Naive thymus-derived CD8-positive, alpha-beta T cell (primary cell): Measurements from ENCODE around the gene STT3A. TPM values are rescaled to one million over a fixed set of nuclear protein-coding genes. Genes with fewer than 3 reads are reported as not detected.

ENCODE experiments used
- ATAC-seq, 2 donors: fragments of 150-1000 bp; cut with Tn5 transposase in 1 of 2; sonication (Bioruptor Pico), chemical (Tn5 transposase) in 1 of 2; 1 replicate in 1 of 2; 2 replicates in 1 of 2; pipeline ENCODE4 v1.10.0; 2021; ENCODE audit warnings: mild to moderate bottlenecking in 2 of 2, moderate library complexity in 2 of 2
- POLR2A ChIA-PET: fragments of 350-600 bp; sonication (Branson Sonifier 250); formaldehyde crosslinking; loops from one replicate; lab custom pipeline; 2021; ENCODE audit warnings: antibody characterized with exemption; lab: Charles Lee
- DNase-seq, 10 donors: peaks; one replicate each; pipeline versions ENCODE4 v3.0.0 to v3.0.0-alpha.2; 2020 to 2022
- H3K27ac Mint-ChIP-seq, 10 donors: one replicate each; pipeline ENCODE4 v1.8.0; 2020 to 2022; ENCODE audit warnings: mild to moderate bottlenecking in 10 of 10, mixed read lengths in 10 of 10, moderate library complexity in 4 of 10, inconsistent platforms in 1 of 10
- H3K27me3 Mint-ChIP-seq, 5 donors: one replicate each; pipeline ENCODE4 v1.8.0; 2021 to 2022; ENCODE audit warnings: mixed read lengths in 5 of 5
- H3K36me3 Mint-ChIP-seq, 3 donors: one replicate each; pipeline ENCODE4 v1.8.0; 2020 to 2022; ENCODE audit warnings: mixed read lengths in 3 of 3, mild to moderate bottlenecking in 2 of 3, inconsistent platforms in 1 of 3
- H3K4me1 Mint-ChIP-seq, 4 donors: one replicate each; pipeline ENCODE4 v1.8.0; 2021 to 2022; ENCODE audit warnings: mixed read lengths in 4 of 4
- H3K4me3 Mint-ChIP-seq, 10 donors: one replicate each; pipeline ENCODE4 v1.8.0; 2020 to 2022; ENCODE audit warnings: mild to moderate bottlenecking in 10 of 10, mixed read lengths in 10 of 10, moderate library complexity in 6 of 10, inconsistent platforms in 1 of 10
- H3K9me3 Mint-ChIP-seq, 9 donors: one replicate each; pipeline ENCODE4 v1.8.0; 2020 to 2022; ENCODE audit warnings: mixed read lengths in 9 of 9, mild to moderate bottlenecking in 3 of 9, inconsistent platforms in 1 of 9, moderate library complexity in 1 of 9
- polyA plus RNA-seq, 3 donors: library from polyadenylated mRNA; unstranded; fragments of 300-500 nt; fragmentation: Illumina TruSeq; gene quantifications; one replicate each; pipeline ENCODE4 v1.2.3, GENCODE V29; 2021
- total RNA-seq, 8 experiments: library from RNA in 2 of 8; stranded (reverse) in 2 of 8; gene quantifications; one replicate each; pipeline ENCODE4 v1.2.3 and lab custom pipeline; 2021 to 2026

The STT3A gene
- total and polyA plus RNA-seq, 5 experiments from 2014 or later: 36.8 to 64.5 (median 53.4) TPM

DNA sequence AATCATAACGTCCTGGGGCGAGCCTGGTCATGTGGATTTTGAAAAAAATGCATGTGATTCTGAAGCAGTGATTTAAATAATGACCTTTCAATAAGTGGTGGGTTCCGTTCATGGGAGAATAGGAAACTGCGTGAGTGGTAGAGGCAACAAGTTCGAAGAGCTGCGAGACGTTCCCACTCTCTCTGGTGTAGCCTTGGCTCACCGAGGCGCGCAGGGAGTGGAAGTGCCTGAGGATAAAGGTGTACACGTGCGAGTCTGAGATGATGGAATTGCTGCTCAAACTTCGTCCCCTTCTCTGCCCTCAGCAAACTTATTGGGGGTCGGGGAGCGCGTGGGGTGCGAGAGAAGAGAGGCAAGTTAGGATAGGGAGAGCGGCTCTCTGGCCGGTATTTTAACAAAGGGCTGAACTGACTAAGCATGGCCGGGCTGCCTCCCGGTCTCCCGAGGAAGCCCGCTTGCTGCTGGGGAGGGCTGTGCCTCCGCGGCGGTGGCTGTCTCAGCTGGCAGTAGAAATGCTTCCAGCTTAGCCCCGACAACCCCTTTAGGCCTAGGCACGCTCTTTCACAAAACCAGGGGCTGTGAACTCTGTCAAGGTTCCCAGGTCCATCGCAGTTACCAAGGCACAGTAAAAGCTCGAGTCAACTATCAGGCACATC, 875 bp upstream of the STT3A start:
- Mint-ChIP-seq H3K4me1 (peaks cover 27 to 53% (median 49%) of the 10 kb centered on the region in 4 donors), H3K4me3 (peak overlapping the region; percentile 85 to 98 (median 95)), H3K9me3 (no peaks in the 10 kb centered on the region), H3K27me3 (no peaks in the 10 kb centered on the region), H3K36me3 (peaks cover 0 to 13% (median 0%) of the 10 kb centered on the region in 3 donors), H3K27ac (peak overlapping the region; percentile 97 to 100 (median 98))
- ATAC-seq: peak; percentile 26 to 34
- peak in 4 of 10 donors; percentile 28 to 68 (median 33) for DNase-seq
- POLR2A ChIA-PET: interaction anchor here (0.7 to 3.8 kb wide), 15 partner anchors 8 to 969 kb away, joined by 3 to 59 read pairs (median 6); partner anchors contain the start of genes CCDC15, CHEK1, DCPS and EI24

DNA sequence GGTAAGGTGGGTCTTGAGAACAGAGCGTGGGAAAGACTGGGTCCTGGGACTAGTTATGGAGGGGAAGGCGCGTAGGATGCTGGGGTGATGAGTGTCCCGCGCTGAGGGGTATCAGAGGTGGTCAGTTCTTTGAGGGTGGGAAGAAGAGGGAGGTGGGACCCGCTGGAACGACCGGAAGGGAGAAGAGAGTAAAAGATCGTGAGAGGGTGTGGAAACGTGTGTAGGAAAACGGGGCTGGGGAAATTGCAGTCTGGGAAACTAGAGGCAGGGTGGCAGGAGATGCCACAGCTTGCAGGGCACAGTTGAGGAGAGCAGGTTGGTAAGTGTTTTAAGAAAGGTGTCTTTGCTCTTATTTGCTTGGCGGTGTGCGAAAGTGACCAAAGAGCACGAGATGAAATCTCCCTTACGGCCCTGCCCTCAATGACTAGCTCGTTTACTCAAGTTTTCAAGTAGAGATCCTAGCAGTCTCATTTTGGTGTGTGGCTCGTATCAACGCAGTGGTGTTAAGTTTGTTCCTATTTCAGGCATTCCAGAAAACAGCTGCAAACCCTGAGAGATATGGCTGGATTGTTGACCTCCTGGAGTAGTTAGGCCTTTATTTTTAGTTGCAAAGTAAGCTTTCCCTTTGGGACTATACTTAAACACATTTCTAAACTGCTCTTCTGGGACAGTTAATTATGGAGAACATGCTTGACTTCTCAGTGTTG, 615 bp downstream of the STT3A start:
- Mint-ChIP-seq H3K9me3 (no peaks in the 10 kb centered on the region), H3K36me3 (peaks cover 0 to 28% (median 3%) of the 10 kb centered on the region in 3 donors), H3K4me3 (peak overlapping the region; percentile 85 to 98 (median 95)), H3K27me3 (no peaks in the 10 kb centered on the region), H3K4me1 (peaks cover 29 to 56% (median 50%) of the 10 kb centered on the region in 4 donors), H3K27ac (peak overlapping the region in 9 of 10 donors; percentile 97 to 100 (median 99))
- DNase-seq: peak in 1 of 10 donors; percentile 3
- ATAC-seq: no peak
- POLR2A ChIA-PET: interaction anchor here (0.9 to 3.8 kb wide), 12 partner anchors 8 to 971 kb away, joined by 3 to 59 read pairs (median 7); partner anchors contain the start of genes CCDC15, CHEK1, EI24 and HYLS1

DNA sequence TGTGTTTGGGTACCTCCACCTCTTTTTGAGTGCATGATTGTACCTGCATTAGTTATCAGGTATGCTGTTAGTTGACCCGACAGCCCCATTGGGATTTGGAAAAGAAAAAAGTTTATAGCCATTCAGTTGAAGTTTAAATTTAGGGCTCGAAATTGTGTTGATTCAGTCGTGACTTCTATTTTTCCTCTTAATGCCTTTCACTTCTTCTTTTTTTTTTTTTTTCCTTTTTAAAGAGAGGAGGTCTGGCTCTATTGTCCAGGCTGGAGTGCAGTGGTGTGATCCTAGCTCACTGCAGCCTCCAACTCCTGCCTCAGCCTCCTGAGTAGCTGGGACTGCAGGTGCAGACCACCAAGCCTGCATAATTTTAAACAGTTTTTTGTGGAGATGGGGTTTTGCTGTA, 2.3 kb downstream of the STT3A start:
- H3K27ac Mint-ChIP-seq: peak overlapping the region in 2 of 10 donors; percentile 15 to 56
- no peak for DNase-seq
- H3K36me3 Mint-ChIP-seq: peaks cover 0 to 41% (median 3%) of the 10 kb centered on the region in 3 donors
- POLR2A ChIA-PET: interaction anchor here (0.6 kb wide), 1 partner anchor 28 kb away, joined by 4 read pairs; no protein-coding TSS in a partner anchor
- peak overlapping the region in 6 of 10 donors; percentile 24 to 85 (median 44) for H3K4me3 Mint-ChIP-seq
- H3K4me1 Mint-ChIP-seq: peaks cover 29 to 56% (median 50%) of the 10 kb centered on the region in 4 donors
- no peaks in the 10 kb centered on the region for H3K27me3 Mint-ChIP-seq
- no peak for ATAC-seq
- no peaks in the 10 kb centered on the region for H3K9me3 Mint-ChIP-seq

DNA sequence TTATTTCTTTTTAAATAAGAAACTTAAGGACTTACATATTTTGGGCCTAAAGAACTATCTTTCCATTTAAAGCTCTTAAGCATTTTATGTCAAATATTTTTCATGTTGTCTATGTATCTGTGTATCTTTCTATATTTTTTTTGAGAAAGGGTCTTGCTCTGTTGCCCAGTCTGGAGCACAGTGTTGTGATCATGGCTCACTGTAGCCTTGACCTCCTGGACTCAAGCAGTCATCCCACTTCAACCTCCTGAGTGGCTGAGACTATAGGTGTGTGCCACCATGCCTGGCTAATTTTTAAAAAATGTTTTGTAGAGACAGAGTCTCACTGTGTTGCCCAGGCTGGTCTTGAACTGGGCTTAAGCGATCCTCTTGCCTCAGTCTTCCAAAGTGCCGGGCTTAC, 8.0 kb downstream of the STT3A start:
- Mint-ChIP-seq H3K27me3 (no peaks in the 10 kb centered on the region), H3K4me1 (peaks cover 8 to 18% (median 12%) of the 10 kb centered on the region in 4 donors), H3K36me3 (peaks cover 0 to 88% (median 11%) of the 10 kb centered on the region in 3 donors), H3K27ac (no peak overlapping the region), H3K9me3 (no peaks in the 10 kb centered on the region), H3K4me3 (no peak overlapping the region)
- DNase-seq: no peak
- no peak for ATAC-seq
- POLR2A ChIA-PET: interaction anchor here (1.0 kb wide), 1 partner anchor 8 kb away, joined by 3 read pairs; the partner anchor contains the start of gene STT3A

DNA sequence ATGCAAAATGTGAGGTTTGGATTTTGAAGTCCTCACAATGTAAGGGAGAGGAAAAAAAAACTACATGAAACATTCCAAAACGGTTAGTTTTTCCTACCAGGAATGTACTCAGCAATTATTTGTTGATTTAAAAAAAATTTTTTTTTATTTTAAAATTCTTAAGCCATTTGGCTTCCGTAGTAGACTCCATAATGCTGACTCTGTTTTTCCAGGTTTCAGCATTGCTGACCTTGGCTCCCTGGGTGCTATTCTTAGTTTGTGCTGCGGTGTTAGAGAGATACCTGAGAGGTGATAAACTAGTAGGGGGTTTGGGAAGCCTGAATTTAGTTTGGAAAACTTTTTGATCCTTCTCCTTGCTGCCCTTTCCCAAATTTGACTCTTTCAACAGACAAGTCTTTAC, 10.6 kb downstream of the STT3A start:
- H3K4me1 Mint-ChIP-seq: peaks cover 0 to 7% (median 3%) of the 10 kb centered on the region in 4 donors
- no peaks in the 10 kb centered on the region for H3K9me3 Mint-ChIP-seq
- no peak overlapping the region for H3K27ac Mint-ChIP-seq

DNA sequence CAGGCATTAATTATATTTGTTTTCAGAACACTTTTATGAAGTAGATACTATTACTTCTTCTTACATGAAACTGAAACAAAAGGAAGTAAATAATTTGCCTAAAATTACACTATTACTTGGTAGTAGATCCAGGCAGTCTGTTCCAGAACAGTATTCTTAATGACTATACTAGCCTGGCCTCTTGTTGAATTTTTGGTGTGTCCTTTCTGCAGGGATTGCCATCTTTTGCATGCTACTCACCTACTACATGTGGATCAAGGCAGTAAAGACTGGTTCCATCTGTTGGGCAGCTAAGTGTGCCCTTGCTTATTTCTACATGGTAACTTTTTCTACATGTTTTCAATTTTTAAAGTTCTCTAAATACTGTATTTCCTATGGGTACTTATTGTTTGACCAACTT, 12.8 kb downstream of the STT3A start:
- Mint-ChIP-seq H3K27me3 (no peaks in the 10 kb centered on the region), H3K4me3 (no peak overlapping the region), H3K4me1 (peaks cover 0 to 7% (median 3%) of the 10 kb centered on the region in 4 donors), H3K36me3 (peaks cover 8 to 99% (median 26%) of the 10 kb centered on the region in 3 donors), H3K27ac (no peak overlapping the region), H3K9me3 (no peaks in the 10 kb centered on the region)
- DNase-seq (no peak), ATAC-seq (no peak)
- POLR2A ChIA-PET: no interaction called here

More for the DNA sequence above, 10.6 kb downstream of the STT3A start:
- POLR2A ChIA-PET: interaction anchor here (0.6 kb wide), 1 partner anchor 35 kb away, joined by 3 read pairs; no protein-coding TSS in a partner anchor
- Mint-ChIP-seq H3K27me3 (no peaks in the 10 kb centered on the region), H3K4me3 (no peak overlapping the region), H3K36me3 (peaks cover 5 to 91% (median 17%) of the 10 kb centered on the region in 3 donors)
- no peak for ATAC-seq
- DNase-seq: no peak

DNA sequence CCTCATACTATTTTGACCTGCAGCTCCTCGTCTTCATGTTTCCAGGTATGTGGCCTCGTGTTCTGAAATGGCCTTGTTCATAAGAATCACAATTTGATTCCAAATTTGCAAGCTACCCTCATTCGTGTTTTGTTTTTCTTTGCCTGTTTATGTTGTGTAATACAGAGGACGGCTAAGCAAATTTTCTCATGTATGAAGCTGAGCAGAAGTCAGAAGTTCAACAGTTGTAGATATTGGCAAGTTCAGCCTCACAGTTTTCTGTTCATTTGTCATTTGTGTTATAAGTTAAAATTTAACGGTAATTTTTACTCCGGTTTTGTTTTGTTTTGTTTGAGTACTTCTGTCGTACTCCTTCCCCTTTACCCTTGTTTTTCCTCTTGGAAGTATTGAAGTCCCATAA, 16.9 kb downstream of the STT3A start:
- Mint-ChIP-seq H3K36me3 (peaks cover 12 to 95% (median 42%) of the 10 kb centered on the region in 3 donors), H3K4me3 (no peak overlapping the region), H3K9me3 (no peaks in the 10 kb centered on the region), H3K27me3 (no peaks in the 10 kb centered on the region), H3K27ac (peak overlapping the region in 1 of 10 donors; percentile 49), H3K4me1 (peaks cover 0 to 7% (median 0%) of the 10 kb centered on the region in 4 donors)
- DNase-seq (no peak), ATAC-seq (no peak)
- POLR2A ChIA-PET: no interaction called here

DNA sequence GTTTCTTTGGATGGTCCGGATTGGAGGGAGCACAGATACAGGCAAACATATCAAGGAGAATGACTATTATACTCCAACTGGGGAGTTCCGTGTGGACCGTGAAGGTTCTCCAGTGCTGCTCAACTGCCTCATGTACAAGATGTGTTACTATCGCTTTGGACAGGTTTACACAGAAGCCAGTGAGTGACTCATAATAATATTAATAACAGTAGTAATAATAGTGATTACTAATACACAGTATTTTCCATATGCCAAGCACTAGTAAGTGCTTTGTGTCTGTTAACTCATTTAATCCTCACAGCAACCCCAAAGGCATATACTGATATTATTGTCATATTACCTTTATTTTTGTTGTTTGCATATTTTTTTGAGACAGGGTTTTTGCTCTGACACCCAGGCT, 25.7 kb downstream of the STT3A start:
- H3K36me3 Mint-ChIP-seq: peaks cover 4 to 86% (median 22%) of the 10 kb centered on the region in 3 donors

DNA sequence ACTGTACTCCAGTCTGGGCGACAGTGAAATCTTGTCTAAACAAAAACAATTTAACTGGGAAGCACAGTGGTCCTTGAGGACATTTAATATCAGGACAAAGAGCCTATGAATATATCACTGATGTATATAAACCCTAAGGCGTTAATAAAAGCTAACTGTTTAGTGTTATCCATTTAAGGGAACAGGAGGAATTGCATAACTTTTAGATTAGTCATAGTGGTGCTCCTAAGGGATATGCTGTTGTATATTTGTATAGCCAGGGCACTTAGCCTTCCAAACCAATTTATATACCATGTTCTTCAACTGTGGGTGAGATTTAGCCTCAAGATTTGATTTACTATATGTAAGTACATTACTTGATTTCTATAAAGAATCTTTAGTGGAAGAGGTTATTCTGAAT, 29.3 kb downstream of the STT3A start:
- Mint-ChIP-seq H3K9me3 (no peaks in the 10 kb centered on the region), H3K27ac (peak overlapping the region in 1 of 10 donors; percentile 46), H3K36me3 (peaks cover 0 to 50% (median 13%) of the 10 kb centered on the region in 3 donors), H3K4me1 (peaks cover 8 to 21% (median 17%) of the 10 kb centered on the region in 4 donors), H3K4me3 (no peak overlapping the region), H3K27me3 (peaks cover 0 to 4% (median 0%) of the 10 kb centered on the region in 5 donors)
- ATAC-seq: no peak
- POLR2A ChIA-PET: interaction anchor here (0.5 to 1.7 kb wide), 2 partner anchors 30 to 662 kb away, joined by 5 read pairs; partner anchors contain the start of gene STT3A
- no peak for DNase-seq

More for the DNA sequence above, 25.7 kb downstream of the STT3A start:
- Mint-ChIP-seq H3K4me3 (no peak overlapping the region), H3K27ac (no peak overlapping the region), H3K4me1 (no peaks in the 10 kb centered on the region), H3K27me3 (no peaks in the 10 kb centered on the region), H3K9me3 (no peaks in the 10 kb centered on the region)
- ATAC-seq: no peak
- POLR2A ChIA-PET: no interaction called here
- DNase-seq: no peak

DNA sequence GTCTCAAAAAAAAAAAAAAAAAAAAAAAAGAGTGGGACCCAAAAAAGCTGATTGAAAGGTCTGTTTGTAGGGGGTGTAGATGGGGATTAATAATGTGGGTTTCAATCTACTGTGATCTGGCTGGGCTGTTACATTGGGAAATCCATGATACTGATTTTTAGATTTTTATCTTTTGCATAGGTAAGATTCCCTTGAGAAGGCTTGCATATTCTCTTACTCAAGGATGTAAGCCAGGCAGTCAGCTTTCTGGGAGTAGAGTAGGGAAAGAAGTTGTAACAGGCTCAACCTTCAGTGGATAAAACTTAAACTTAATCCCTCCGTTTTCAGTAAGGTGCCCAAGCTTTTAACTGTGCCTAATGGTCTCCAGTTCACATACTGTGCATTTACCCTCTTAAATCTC, 30.4 kb downstream of the STT3A start:
- H3K9me3 Mint-ChIP-seq: no peaks in the 10 kb centered on the region
- POLR2A ChIA-PET: interaction anchor here (0.6 to 1.4 kb wide), 3 partner anchors 9 to 265 kb away, joined by 3 to 6 read pairs (median 3); partner anchors contain the start of genes HYLS1 and STT3A

DNA sequence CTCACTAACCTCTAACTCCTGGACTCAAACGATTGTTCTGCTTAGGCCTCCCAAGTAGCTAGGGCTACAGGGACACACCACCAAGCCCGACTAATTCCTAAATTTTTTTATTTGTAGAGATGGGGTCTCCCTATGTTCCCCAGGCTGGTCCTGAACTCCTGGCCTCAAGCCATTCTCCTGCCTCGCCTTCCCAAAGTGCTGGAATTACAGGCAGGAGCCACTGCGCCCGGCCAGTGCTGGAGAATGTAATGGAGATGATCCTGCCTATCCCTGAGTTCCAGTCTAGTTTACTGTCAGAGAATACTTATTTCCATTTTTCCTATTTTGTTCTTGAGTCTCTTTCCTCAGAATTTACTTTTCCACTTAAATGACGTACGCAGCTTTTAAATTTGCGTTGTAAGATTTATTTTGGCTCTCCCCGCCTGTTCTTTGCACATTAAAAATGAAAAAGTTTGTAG, 32.1 kb downstream of the STT3A start, which contains the start of gene CHEK1:
CHEK1 (plus strand) TSS at position 408 of the 458 bp plus-strand sequence. CDS start 1,606 bp downstream, outside the sequence.
- H3K4me1 Mint-ChIP-seq: peaks cover 8 to 21% (median 18%) of the 10 kb centered on the region in 4 donors
- peaks cover 0 to 24% (median 7%) of the 10 kb centered on the region in 3 donors for H3K36me3 Mint-ChIP-seq
- peak within 1 kb of the TSS; percentile 84 to 99 (median 98) for H3K27ac Mint-ChIP-seq
- POLR2A ChIA-PET: interaction anchor here (1.2 to 2.5 kb wide), 5 partner anchors 32 to 644 kb away, joined by 4 to 32 read pairs (median 6); partner anchors contain the start of genes EI24, FOXRED1, HYLS1 and SRPRA
- peaks cover 0 to 4% (median 0%) of the 10 kb centered on the region in 5 donors for H3K27me3 Mint-ChIP-seq
- H3K9me3 Mint-ChIP-seq: no peaks in the 10 kb centered on the region
- no peak for DNase-seq
- H3K4me3 Mint-ChIP-seq: peak within 1 kb of the TSS; percentile 92 to 100 (median 96)
- no peak for ATAC-seq

More for the DNA sequence above, 30.4 kb downstream of the STT3A start:
- H3K27ac Mint-ChIP-seq: peak overlapping the region in 5 of 10 donors; percentile 16 to 51 (median 21)
- peaks cover 0 to 41% (median 13%) of the 10 kb centered on the region in 3 donors for H3K36me3 Mint-ChIP-seq
- no peak overlapping the region for H3K4me3 Mint-ChIP-seq
- H3K27me3 Mint-ChIP-seq: peaks cover 0 to 4% (median 0%) of the 10 kb centered on the region in 5 donors
- peaks cover 8 to 21% (median 18%) of the 10 kb centered on the region in 4 donors for H3K4me1 Mint-ChIP-seq
- no peak for ATAC-seq
- no peak for DNase-seq
